ENCODE results near the gene NPY5R. TPM values are rescaled to one million over a fixed set of nuclear protein-coding genes. Genes with fewer than 3 reads are reported as not detected.

Gene NPY5R
- polyA plus RNA-seq, 3 donors, result not detected

- no peaks in the 10 kb centered on the region for H3K4me1 ChIP-seq (ENCODE audit: control insufficient read depth in 1 of 2, insufficient read depth in 2 of 2, low read length in 2 of 2)
- H3K4me1 Mint-ChIP-seq, result peaks cover 1% of the 10 kb centered on the region
- H3K4me2 ChIP-seq (replicated peaks; ENCODE audit: extremely low read depth, low read length, poor library complexity, severe bottlenecking), result no peak overlapping the region
- no peaks in the 10 kb centered on the region for H3K79me2 ChIP-seq (ENCODE audit: insufficient read depth, low read length)
- no peaks in the 10 kb centered on the region for H3K9me3 ChIP-seq (replicated peaks in 1 of 2; ENCODE audit: control insufficient read depth in 1 of 2, insufficient read depth in 1 of 2, low read length in 2 of 2)
- no peaks in the 10 kb centered on the region for H3K27me3 ChIP-seq (ENCODE audit: control insufficient read depth in 2 of 2, insufficient read depth in 2 of 2, low read length in 2 of 2)
- no peak overlapping the region for H3K9ac ChIP-seq (ENCODE audit: insufficient read depth, low read length, poor library complexity, severe bottlenecking)
- TF ChIP-seq CTCF (IDR thresholded peaks at IDR 0.05), result no peak
- peaks cover 0 to 3% (median 0%) of the 10 kb centered on the region in 7 donors for H3K9me3 Mint-ChIP-seq
- H3K36me3 ChIP-seq (replicated peaks in 1 of 2; ENCODE audit: control insufficient read depth in 1 of 2, insufficient read depth in 2 of 2, low read length in 2 of 2), result no peaks in the 10 kb centered on the region
- no peaks in the 10 kb centered on the region for H4K20me1 ChIP-seq (ENCODE audit: insufficient read depth, low read length)
- H3K4me3 Mint-ChIP-seq, result no peak overlapping the region
- no peak for DNase-seq
- intact Hi-C loops (cut with micrococcal nuclease), result no loop called here
- H3K27ac Mint-ChIP-seq, result no peak overlapping the region
- WGBS (ENCODE audit: insufficient coverage), result no CpG with 5 or more reads among the region's 4 CpGs
- H3K27me3 Mint-ChIP-seq (ENCODE audit: low read depth in 3 of 3), result peaks cover 0 to 1% (median 0%) of the 10 kb centered on the region in 3 donors
- H3K27ac ChIP-seq (ENCODE audit: low read depth in 1 of 2, low read length in 2 of 2), result no peak overlapping the region
- no peak overlapping the region for H2AFZ ChIP-seq (ENCODE audit: insufficient read depth, low read depth, low read length, poor library complexity, severe bottlenecking)
- H3K36me3 Mint-ChIP-seq, result no peaks in the 10 kb centered on the region
- H3K4me3 ChIP-seq (replicated peaks in 1 of 3; ENCODE audit: low read depth in 2 of 3, low read length in 3 of 3), result no peak overlapping the region
Measured at GRCh38 chr4:163400911-163401310, 57.2 kb downstream of the NPY5R start.

Other genes starting within 250 kb of the NPY5R start
- gene NAF1, start 177.0 kb upstream of the NPY5R start, polyA plus RNA-seq, result 1 to 10 TPM; 1.3 to 8.5 (median 2.6) TPM
- gene NPY1R, start 11.3 kb upstream of the NPY5R start, polyA plus RNA-seq, result not detected
- under 1 TPM in 1 of 3 donors, not detected in 2; 0.16 TPM for gene TKTL2, start 129.9 kb downstream of the NPY5R start, polyA plus RNA-seq
- gene TMA16, start 150.8 kb downstream of the NPY5R start, polyA plus RNA-seq, result 1 to 10 TPM; 7.7 to 8.2 (median 8.2) TPM